Activated naive CD4-positive, alpha-beta T cell treated with anti-CD3 and anti-CD28 coated beads, Interleukin-2, amount 50 U/mL, for 24 hours (primary cell): Measurements from ENCODE around the gene RCC1.
A peak's percentile ranks its signal among the peaks of the same experiment; 100 is the strongest.
"Not testable (repeated sequence)": the region's sequence is repeated elsewhere in the genome, so short reads cannot be mapped to it uniquely, and the experiment has no call there.

Experiments
- H3K27ac Mint-ChIP-seq: one replicate; pipeline ENCODE4 v1.8.0; 2021; ENCODE audit warnings: mild to moderate bottlenecking, mixed read lengths
- H3K27me3 Mint-ChIP-seq: one replicate; pipeline ENCODE4 v1.8.0; 2021; ENCODE audit warnings: mixed read lengths
- H3K36me3 Mint-ChIP-seq: one replicate; pipeline ENCODE4 v1.8.0; 2021; ENCODE audit warnings: mixed read lengths
- H3K4me1 Mint-ChIP-seq: one replicate; pipeline ENCODE4 v1.8.0; 2021; ENCODE audit warnings: mixed read lengths
- H3K4me3 Mint-ChIP-seq: one replicate; pipeline ENCODE4 v1.8.0; 2021; ENCODE audit warnings: mild to moderate bottlenecking, mixed read lengths
- H3K9me3 Mint-ChIP-seq: one replicate; pipeline ENCODE4 v1.8.0; 2021; ENCODE audit warnings: mixed read lengths

RCC1 gene

GRCh38 chr1:28560886-28561285 lies 55.0 kb downstream of the RCC1 start:
- H3K27me3 Mint-ChIP-seq: no peaks in the 10 kb centered on the region
- no peaks in the 10 kb centered on the region for H3K9me3 Mint-ChIP-seq
- H3K27ac Mint-ChIP-seq: no peak overlapping the region
- peaks cover 5% of the 10 kb centered on the region for H3K36me3 Mint-ChIP-seq
- H3K4me1 Mint-ChIP-seq: no peaks in the 10 kb centered on the region
- no peak overlapping the region for H3K4me3 Mint-ChIP-seq

- Mint-ChIP-seq H3K27ac (no peak overlapping the region), H3K4me3 (no peak overlapping the region), H3K9me3 (no peaks in the 10 kb centered on the region), H3K4me1 (no peaks in the 10 kb centered on the region), H3K36me3 (peaks cover 6% of the 10 kb centered on the region), H3K27me3 (no peaks in the 10 kb centered on the region)
These were observed 58.5 kb downstream of the RCC1 start for GRCh38 chr1:28564310-28564709.

DNA sequence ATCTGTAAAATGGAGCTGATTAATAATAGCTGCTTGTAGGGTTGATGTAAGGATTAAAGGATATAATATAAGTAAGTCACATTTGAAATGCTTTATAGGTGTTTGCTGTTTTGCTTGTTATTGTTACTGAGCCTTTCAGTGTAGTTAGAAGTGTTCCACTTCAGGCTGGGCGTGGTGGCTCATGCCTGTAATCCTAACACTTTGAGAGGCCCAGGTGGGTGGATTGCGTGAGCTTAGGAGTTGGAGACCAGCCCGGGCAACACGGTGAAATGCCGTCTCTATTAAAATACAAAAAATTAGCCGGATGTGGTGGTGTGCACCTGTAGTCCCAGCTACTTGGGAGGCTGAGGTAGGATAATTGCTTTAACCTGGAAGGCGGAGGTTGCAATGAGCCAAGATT lies 59.2 kb downstream of the RCC1 start:
- no peaks in the 10 kb centered on the region for H3K9me3 Mint-ChIP-seq

DNA sequence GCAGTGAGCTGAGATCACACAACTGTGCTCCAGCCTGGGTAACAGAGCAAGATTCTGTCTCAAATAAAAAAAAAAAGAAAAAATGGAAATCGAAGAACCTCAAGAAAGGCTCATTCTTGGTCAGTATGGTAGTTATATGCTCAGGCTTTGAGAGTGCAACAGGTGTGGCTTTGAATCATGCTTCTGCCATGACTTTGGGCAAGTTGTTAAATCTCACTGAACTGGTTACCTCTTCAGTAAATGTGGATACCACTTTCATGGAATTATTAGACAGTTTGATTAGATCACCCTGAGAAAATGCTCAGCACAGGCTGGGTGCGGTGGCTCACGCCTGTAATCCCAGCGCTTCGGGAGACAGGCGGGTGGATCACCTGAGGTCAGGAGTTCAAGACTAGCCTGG lies 59.9 kb downstream of the RCC1 start:
- peaks cover 6% of the 10 kb centered on the region for H3K36me3 Mint-ChIP-seq
- H3K9me3 Mint-ChIP-seq: no peaks in the 10 kb centered on the region
- no peaks in the 10 kb centered on the region for H3K4me1 Mint-ChIP-seq
- no peaks in the 10 kb centered on the region for H3K27me3 Mint-ChIP-seq
- H3K4me3 Mint-ChIP-seq: no peak overlapping the region
- H3K27ac Mint-ChIP-seq: no peak overlapping the region

More for the DNA sequence above, 59.2 kb downstream of the RCC1 start:
- Mint-ChIP-seq H3K36me3 (peaks cover 6% of the 10 kb centered on the region), H3K27me3 (no peaks in the 10 kb centered on the region), H3K27ac (no peak overlapping the region), H3K4me1 (no peaks in the 10 kb centered on the region), H3K4me3 (no peak overlapping the region)

GRCh38 chr1:28566931-28567330 lies 61.1 kb downstream of the RCC1 start:
- Mint-ChIP-seq H3K9me3 (no peaks in the 10 kb centered on the region), H3K4me3 (no peak overlapping the region), H3K4me1 (no peaks in the 10 kb centered on the region), H3K27ac (no peak overlapping the region), H3K27me3 (no peaks in the 10 kb centered on the region), H3K36me3 (peaks cover 7% of the 10 kb centered on the region)

DNA sequence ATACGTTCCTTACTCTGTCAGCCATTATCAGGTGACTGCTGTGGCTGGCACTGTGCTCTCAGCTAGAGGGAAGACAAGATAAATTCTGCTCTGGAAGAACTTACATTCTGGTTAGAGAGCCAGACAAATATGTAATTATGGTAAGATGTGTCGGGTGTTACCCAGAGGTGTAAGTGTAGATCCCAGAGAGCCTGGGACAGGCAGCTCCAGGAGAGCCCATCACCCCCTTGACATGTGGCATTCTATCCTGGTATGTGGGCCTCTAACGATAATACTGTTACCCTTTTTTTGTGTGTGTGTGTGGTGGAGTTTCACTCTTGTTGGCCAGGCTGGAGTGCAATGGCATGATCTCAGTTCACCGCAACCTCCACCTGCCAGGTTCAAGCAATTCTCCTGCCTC lies 66.1 kb downstream of the RCC1 start:
- no peaks in the 10 kb centered on the region for H3K4me1 Mint-ChIP-seq
- H3K36me3 Mint-ChIP-seq: peaks cover 6% of the 10 kb centered on the region
- no peak overlapping the region for H3K4me3 Mint-ChIP-seq
- H3K9me3 Mint-ChIP-seq: no peaks in the 10 kb centered on the region
- H3K27me3 Mint-ChIP-seq: no peaks in the 10 kb centered on the region
- H3K27ac Mint-ChIP-seq: no peak overlapping the region

GRCh38 chr1:28572891-28573290 lies 67.0 kb downstream of the RCC1 start:
- H3K4me1 Mint-ChIP-seq, H3K36me3 Mint-ChIP-seq, H3K27ac Mint-ChIP-seq, H3K27me3 Mint-ChIP-seq, H3K4me3 Mint-ChIP-seq, H3K9me3 Mint-ChIP-seq: not testable (repeated sequence)

- Mint-ChIP-seq H3K4me3 (no peak overlapping the region), H3K27ac (no peak overlapping the region), H3K27me3 (no peaks in the 10 kb centered on the region), H3K36me3 (peaks cover 8% of the 10 kb centered on the region), H3K9me3 (no peaks in the 10 kb centered on the region), H3K4me1 (peaks cover 6% of the 10 kb centered on the region)
These were observed 67.7 kb downstream of the RCC1 start for GRCh38 chr1:28573564-28573963.

DNA sequence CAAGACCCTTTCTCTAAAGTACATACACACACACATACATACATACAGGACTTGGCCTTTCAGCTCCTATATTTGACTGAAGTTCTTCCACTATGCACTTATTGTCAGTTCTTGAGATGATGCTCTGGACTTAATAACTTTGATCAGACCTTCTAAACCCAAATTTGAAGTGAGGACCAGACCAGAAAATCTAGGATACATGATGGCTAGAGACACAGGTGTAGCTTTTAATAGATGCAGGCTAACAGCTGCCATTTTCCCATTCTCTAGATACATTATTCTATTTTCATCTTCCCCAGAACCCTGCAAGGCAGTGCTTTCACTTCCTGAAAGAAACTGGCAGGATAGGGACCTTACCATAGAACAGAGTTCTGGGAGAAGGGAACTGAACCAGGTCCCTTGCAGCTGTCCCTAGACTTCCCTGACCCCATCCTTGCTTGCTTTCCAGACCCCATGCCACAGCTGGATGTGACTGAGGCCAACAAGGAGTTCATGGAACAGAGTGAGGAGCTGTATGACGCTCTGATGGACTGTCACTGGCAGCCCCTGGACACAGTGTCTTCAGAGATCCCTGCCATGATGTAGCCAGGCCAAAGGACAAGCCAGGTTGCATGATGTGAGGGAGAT lies 71.3 kb downstream of the RCC1 start:
- Mint-ChIP-seq H3K4me3 (peak overlapping the region; percentile 69), H3K27ac (peak overlapping the region; percentile 37), H3K27me3 (no peaks in the 10 kb centered on the region), H3K4me1 (peaks cover 25% of the 10 kb centered on the region), H3K36me3 (peaks cover 25% of the 10 kb centered on the region), H3K9me3 (no peaks in the 10 kb centered on the region)

GRCh38 chr1:28577738-28578536 lies 72.1 kb downstream of the RCC1 start:
- peaks cover 26% of the 10 kb centered on the region for H3K4me1 Mint-ChIP-seq
- peak overlapping the region; percentile 69 for H3K4me3 Mint-ChIP-seq
- no peaks in the 10 kb centered on the region for H3K27me3 Mint-ChIP-seq
- H3K27ac Mint-ChIP-seq: peak overlapping the region; percentile 84
- H3K9me3 Mint-ChIP-seq: no peaks in the 10 kb centered on the region
- peaks cover 25% of the 10 kb centered on the region for H3K36me3 Mint-ChIP-seq

GRCh38 chr1:28578696-28579218 lies 72.9 kb downstream of the RCC1 start:
- peak overlapping the region; percentile 98 for H3K4me3 Mint-ChIP-seq
- peaks cover 25% of the 10 kb centered on the region for H3K36me3 Mint-ChIP-seq
- no peaks in the 10 kb centered on the region for H3K9me3 Mint-ChIP-seq
- peaks cover 26% of the 10 kb centered on the region for H3K4me1 Mint-ChIP-seq
- H3K27ac Mint-ChIP-seq: peak overlapping the region; percentile 87
- H3K27me3 Mint-ChIP-seq: no peaks in the 10 kb centered on the region

GRCh38 chr1:28579401-28579800 lies 73.6 kb downstream of the RCC1 start:
- Mint-ChIP-seq H3K27ac (peak overlapping the region; percentile 97), H3K27me3 (no peaks in the 10 kb centered on the region), H3K36me3 (peaks cover 25% of the 10 kb centered on the region), H3K9me3 (no peaks in the 10 kb centered on the region), H3K4me1 (peaks cover 26% of the 10 kb centered on the region), H3K4me3 (peak overlapping the region; percentile 98)

DNA sequence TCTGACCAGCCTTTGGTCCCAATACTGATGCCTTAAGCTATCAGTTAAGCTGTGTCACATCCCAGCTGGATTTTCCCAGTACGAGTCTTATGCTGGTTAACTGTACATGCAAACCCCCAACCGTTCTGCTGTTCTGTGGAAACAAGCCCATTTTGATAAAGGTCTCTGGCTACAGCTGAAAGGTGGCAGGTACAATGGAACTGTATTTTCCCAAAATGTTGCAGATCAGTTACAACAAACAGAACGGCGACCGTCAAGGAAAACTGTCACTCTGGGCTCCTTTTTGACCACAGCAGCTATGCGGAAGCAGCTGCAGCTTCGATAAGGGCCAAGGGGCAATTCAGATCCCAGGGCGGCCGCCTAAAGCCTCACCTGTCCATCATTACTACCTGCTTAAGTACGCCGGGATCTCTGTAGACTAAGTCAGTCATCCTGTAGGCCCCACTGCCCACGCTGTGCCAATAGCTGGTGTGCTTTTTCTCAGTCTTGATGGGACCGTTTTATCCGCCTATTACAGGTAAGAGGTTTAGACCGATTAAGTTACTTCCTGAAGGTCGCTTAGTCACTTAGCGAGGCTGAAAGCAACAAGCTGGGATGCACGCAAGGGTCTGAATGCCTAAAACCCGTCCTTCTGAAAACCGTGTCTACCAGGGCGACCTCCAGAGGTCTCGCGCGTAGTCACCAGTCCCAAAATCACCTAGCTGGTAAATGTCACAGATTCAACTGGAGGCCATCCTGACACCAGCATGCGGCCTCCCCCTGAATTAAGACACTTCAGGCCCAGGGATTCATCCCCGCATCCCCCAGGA lies 75.1 kb downstream of the RCC1 start:
- Mint-ChIP-seq H3K27me3 (no peaks in the 10 kb centered on the region), H3K36me3 (peaks cover 25% of the 10 kb centered on the region)

GRCh38 chr1:28581531-28582247 lies 75.8 kb downstream of the RCC1 start:
- no peaks in the 10 kb centered on the region for H3K27me3 Mint-ChIP-seq
- no peaks in the 10 kb centered on the region for H3K9me3 Mint-ChIP-seq
- peak overlapping the region; percentile 97 for H3K27ac Mint-ChIP-seq
- peaks cover 25% of the 10 kb centered on the region for H3K36me3 Mint-ChIP-seq
- H3K4me1 Mint-ChIP-seq: peaks cover 26% of the 10 kb centered on the region
- peak overlapping the region; percentile 98 for H3K4me3 Mint-ChIP-seq

More for the DNA sequence above, 75.1 kb downstream of the RCC1 start:
- H3K4me3 Mint-ChIP-seq: peak overlapping the region; percentile 98
- H3K4me1 Mint-ChIP-seq: peaks cover 26% of the 10 kb centered on the region
- H3K27ac Mint-ChIP-seq: peak overlapping the region; percentile 97
- H3K9me3 Mint-ChIP-seq: no peaks in the 10 kb centered on the region

DNA sequence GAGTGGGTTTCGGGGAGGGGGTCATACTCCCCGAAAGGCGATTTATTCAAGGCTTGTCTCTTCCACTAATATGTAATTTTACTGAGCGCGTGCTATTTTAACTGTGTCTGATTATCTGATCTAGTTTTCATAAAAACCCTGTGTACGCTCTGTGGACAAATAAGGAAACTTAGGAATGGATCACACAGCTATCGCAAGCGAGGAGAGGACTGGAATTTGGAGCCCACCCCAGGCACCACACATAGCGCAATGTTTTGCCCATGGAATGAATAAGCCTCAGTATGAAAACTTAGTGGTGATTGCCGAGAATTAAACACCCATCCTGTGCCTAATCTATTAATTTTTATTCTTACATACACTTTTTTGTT lies 76.4 kb downstream of the RCC1 start:
- H3K9me3 Mint-ChIP-seq: no peaks in the 10 kb centered on the region
- H3K4me3 Mint-ChIP-seq: peak overlapping the region; percentile 98
- H3K36me3 Mint-ChIP-seq: peaks cover 25% of the 10 kb centered on the region
- peak overlapping the region; percentile 97 for H3K27ac Mint-ChIP-seq
- H3K27me3 Mint-ChIP-seq: no peaks in the 10 kb centered on the region
- peaks cover 26% of the 10 kb centered on the region for H3K4me1 Mint-ChIP-seq
